G401 (cell line): ENCODE data around the gene PCDHGB3. TPM values are rescaled to one million over a fixed set of nuclear protein-coding genes. Genes with fewer than 3 reads are reported as not detected.
"Not testable (repeated sequence)": the region's sequence is repeated elsewhere in the genome, so short reads cannot be mapped to it uniquely, and the experiment has no call there.

Experiments
- DNase-seq: peaks from one replicate; pipeline ENCODE4 v3.0.0-alpha.2; 2015; ENCODE audit warnings: low spot score
- in situ Hi-C: cut with HindIII; loops from 2 replicates; pipeline ENCODE4 v1.10.0; 2016; ENCODE audit warnings: low sequenced_read_pairs, mixed read lengths
- total RNA-seq: library from RNA; depleted of rRNA; stranded (reverse); fragments of >200 nt; shearing (Covaris generic); gene quantifications from 2 replicates; pipeline ENCODE4 v1.2.3, GENCODE V29; 2014

The PCDHGB3 gene
- total RNA-seq, 1 experiment from 2014 or later: not detected

DNA sequence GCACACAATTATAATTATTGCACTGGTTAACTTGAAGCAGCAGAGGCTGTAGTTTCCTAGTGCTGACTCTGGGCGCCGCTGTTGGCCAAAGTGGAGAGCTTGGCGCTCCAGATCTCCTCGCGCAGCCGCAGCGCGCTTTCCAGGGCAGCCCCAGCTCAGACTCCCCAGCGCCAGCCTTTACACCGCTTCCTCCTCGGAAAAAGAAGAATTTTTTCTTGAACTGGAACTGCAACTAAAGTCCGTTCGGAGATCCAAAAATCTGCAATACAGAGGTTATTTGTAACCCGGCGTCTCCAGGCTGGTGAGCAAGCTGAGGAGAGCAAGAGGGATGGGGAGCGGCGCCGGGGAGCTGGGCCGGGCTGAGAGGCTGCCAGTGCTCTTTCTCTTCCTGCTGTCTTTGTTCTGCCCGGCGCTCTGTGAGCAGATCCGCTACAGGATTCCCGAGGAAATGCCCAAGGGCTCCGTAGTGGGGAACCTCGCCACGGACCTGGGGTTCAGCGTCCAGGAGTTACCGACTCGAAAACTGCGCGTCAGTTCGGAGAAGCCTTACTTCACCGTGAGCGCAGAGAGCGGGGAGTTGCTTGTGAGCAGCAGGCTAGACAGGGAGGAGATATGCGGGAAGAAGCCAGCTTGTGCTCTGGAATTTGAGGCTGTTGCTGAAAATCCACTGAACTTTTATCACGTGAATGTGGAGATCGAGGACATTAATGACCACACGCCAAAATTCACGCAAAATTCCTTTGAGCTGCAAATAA lies 17.7 kb downstream of the PCDHGB3 start, which contains the start of gene PCDHGB4:
PCDHGB4 (plus strand) TSS at position 142 of the 755 bp plus-strand sequence; CDS start at position 329, 187 bp downstream.
- DNase-seq, in situ Hi-C loops: not testable (repeated sequence)

- in situ Hi-C loops: no loop called here
- DNase-seq: no peak
Measured at GRCh38 chr5:141388661-141389060, 18.6 kb downstream of the PCDHGB3 start.

DNA sequence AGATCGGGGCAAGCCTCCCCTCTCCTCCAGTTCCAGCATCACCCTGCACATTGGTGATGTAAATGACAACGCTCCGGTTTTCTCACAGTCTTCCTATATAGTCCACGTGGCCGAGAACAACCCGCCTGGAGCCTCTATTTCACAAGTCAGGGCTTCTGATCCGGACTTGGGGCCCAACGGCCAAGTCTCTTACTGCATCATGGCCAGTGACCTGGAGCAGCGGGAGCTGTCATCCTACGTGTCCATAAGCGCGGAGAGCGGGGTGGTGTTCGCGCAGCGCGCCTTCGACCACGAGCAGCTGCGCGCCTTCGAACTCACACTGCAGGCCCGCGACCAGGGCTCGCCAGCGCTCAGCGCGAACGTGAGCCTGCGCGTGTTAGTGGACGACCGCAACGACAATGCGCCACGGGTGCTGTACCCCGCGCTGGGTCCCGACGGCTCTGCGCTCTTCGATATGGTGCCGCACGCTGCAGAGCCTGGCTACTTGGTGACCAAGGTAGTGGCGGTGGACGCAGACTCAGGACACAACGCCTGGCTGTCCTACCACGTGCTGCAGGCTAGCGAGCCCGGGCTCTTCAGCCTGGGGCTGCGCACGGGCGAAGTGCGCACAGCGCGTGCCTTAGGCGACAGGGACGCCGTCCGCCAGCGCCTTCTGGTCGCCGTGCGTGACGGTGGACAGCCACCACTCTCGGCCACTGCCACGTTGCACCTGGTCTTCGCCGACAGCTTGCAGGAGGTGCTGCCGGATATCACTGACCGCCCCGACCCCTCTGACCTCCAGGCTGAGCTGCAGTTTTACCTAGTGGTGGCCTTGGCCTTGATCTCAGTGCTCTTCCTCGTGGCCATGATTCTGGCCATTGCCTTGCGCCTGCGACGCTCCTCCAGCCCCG lies 19.4 kb downstream of the PCDHGB3 start:
- DNase-seq: no peak
- in situ Hi-C loops: no loop called here

DNA sequence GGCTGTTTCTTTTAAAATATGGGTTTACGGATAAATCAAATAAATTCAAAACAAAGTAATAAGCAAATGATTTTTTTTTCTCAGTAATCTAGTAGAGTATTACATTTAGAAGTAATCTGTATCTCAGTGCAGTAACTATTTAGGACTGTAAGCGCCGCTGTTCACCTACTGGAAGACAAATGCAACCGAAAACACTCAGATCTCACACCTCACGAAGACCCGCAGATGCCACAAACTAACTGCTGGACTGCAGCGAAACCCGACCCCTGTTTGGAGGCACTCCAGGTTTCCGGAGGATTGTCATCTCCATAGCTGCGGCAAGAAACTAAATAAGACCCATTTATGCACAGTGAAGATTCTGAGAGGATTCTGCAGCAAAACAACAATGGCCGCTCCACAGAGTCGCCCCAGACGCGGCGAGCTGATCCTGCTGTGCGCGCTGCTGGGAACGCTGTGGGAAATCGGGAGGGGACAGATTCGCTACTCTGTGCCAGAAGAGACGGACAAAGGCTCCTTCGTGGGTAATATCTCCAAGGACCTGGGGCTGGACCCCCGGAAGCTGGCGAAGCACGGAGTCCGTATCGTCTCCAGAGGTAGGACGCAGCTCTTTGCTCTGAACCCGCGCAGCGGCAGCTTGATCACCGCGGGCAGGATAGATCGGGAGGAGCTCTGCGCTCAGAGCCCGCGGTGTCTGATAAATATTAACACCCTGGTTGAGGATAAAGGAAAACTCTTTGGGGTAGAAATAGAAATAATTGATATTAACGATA lies 22.6 kb downstream of the PCDHGB3 start, which contains the start of gene PCDHGA8:
PCDHGA8 (plus strand) TSS at position 205 of the 770 bp plus-strand sequence; CDS start at position 386, 181 bp downstream.
- in situ Hi-C loops: no loop called here
- DNase-seq: no peak

DNA sequence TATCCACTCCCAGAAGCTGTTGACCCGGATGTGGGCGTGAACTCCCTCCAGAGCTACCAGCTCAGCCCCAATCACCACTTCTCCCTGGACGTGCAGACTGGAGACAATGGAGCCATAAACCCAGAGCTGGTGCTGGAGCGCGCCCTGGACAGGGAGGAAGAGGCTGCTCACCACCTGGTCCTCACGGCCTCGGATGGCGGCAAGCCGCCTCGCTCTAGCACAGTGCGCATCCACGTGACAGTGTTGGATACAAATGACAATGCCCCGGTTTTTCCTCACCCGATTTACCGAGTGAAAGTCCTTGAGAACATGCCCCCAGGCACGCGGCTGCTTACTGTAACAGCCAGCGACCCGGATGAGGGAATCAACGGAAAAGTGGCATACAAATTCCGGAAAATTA lies 23.2 kb downstream of the PCDHGB3 start:
- no peak for DNase-seq
- in situ Hi-C loops: no loop called here

DNA sequence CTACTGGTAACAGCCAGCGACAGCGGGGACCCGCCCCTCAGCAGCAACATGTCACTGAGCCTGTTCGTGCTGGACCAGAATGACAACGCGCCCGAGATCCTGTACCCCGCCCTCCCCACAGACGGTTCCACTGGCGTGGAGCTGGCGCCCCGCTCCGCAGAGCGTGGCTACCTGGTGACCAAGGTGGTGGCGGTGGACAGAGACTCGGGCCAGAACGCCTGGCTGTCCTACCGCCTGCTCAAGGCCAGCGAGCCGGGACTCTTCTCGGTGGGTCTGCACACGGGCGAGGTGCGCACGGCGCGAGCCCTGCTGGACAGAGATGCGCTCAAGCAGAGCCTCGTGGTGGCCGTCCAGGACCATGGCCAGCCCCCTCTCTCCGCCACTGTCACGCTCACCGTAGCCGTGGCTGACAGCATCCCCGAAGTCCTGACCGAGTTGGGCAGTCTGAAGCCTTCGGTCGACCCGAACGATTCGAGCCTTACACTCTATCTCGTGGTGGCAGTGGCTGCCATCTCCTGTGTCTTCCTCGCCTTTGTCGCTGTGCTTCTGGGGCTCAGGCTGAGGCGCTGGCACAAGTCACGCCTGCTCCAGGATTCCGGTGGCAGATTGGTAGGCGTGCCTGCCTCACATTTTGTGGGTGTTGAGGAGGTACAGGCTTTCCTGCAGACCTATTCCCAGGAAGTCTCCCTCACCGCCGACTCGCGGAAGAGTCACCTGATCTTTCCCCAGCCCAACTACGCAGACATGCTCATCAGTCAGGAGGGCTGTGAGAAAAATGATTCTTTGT lies 24.6 kb downstream of the PCDHGB3 start:
- DNase-seq, in situ Hi-C loops: not testable (repeated sequence)

DNA sequence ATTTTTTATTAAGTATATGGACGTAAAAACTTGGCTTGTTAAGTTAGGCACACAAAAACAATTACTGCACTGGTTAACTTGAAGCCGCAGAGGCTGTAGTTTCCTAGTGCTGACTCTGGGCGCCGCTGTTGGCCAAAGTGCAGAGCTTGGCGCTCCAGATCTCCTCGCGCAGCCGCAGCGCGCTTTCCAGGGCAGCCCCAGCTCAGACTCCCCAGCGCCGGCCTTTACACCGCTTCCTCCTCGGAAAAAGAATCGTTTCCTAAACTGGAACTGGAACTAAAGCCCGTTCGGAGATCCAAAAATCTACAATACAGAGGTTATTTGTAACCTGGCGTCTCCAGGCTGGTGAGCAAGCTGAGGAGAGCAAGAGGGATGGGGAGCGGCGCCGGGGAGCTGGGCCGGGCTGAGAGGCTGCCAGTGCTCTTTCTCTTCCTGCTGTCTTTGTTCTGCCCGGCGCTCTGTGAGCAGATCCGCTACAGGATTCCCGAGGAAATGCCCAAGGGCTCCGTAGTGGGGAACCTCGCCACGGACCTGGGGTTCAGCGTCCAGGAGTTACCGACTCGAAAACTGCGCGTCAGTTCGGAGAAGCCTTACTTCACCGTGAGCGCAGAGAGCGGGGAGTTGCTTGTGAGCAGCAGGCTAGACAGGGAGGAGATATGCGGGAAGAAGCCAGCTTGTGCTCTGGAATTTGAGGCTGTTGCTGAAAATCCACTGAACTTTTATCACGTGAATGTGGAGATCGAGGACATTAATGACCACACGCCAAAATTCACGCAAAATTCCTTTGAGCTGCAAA lies 27.9 kb downstream of the PCDHGB3 start, which contains the start of gene PCDHGB5:
PCDHGB5 (plus strand) TSS at position 192 of the 796 bp plus-strand sequence; CDS start at position 373, 181 bp downstream.
- peak; percentile 5 for DNase-seq
- in situ Hi-C loops: not testable (repeated sequence)

- DNase-seq: no peak
- in situ Hi-C loops: no loop called here
Measured at GRCh38 chr5:141398608-141399007, 28.6 kb downstream of the PCDHGB3 start.

DNA sequence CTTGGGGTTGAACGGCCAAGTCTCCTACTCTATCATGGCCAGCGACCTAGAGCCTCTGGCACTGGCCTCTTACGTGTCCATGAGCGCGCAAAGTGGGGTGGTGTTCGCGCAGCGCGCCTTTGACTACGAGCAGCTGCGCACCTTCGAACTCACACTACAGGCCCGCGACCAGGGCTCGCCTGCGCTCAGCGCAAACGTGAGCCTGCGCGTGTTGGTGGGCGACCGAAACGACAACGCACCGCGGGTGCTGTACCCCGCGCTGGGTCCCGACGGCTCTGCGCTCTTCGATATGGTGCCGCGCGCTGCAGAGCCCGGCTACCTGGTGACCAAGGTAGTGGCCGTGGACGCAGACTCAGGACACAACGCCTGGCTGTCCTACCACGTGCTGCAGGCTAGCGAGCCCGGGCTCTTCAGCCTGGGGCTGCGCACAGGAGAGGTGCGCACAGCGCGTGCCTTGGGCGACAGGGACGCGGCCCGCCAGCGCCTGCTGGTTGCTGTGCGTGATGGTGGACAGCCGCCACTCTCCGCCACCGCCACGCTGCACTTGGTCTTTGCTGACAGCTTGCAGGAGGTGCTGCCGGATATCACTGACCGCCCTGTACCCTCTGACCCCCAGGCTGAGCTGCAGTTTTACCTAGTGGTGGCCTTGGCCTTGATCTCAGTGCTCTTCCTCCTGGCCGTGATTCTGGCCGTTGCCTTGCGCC lies 29.7 kb downstream of the PCDHGB3 start:
- no peak for DNase-seq
- in situ Hi-C loops: no loop called here

DNA sequence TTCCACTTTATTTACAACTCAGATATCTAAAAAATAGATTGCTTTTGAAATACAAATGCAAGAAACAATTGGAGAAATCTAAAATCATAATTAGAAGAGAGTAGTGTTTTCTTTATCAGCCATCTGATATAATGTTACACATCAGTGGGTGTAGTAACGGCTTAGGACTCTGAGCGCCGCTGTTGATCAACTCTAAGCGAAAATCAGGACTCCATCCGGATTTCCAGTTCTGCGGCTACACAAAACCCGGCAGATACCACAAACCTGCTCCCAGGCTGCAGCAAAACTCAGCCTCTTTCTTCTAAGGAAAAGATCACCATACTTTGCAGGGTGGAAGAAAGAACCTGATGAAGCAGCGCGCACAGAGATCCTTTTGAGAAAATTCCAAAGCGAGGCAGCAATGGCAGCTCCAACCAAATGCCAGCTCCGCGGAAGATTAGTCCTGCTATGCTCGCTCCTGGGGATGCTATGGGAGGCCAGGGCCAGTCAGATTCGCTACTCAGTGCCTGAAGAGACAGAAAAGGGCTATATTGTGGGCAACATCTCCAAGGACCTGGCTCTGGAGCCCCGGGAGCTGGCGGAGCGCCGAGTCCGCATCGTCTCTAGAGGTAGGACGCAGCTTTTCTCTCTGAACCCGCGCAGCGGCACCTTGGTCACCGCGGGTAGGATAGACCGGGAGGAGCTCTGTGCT lies 32.7 kb downstream of the PCDHGB3 start, which contains the start of gene PCDHGA9:
PCDHGA9 (plus strand) TSS at position 226 of the 691 bp plus-strand sequence; CDS start at position 401, 175 bp downstream.
- peak; percentile 37 for DNase-seq
- in situ Hi-C loops: no loop called here

DNA sequence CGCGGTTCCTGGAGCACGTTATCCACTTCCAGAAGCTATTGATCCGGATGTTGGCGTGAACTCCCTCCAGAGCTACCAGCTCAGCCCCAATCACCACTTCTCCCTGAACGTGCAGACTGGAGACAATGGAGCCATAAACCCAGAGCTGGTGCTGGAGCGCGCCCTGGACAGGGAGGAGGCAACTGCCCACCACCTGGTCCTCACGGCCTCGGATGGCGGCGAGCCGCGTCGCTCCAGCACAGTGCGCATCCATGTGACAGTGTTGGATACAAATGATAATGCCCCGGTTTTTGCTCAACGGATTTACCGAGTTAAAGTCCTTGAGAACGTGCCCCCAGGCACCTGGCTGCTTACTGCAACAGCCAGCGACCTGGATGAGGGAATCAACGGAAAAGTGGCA lies 33.3 kb downstream of the PCDHGB3 start:
- in situ Hi-C loops: no loop called here
- DNase-seq: no peak

- peak; percentile 9 for DNase-seq
- in situ Hi-C loops: not testable (repeated sequence)
Measured at GRCh38 chr5:141407790-141408505, 37.9 kb downstream of the PCDHGB3 start, which contains the start of gene PCDHGB6. TSS of gene PCDHGB6 (plus strand) at chr5:141408021. CDS start at chr5:141408203, 182 bp downstream.

DNA sequence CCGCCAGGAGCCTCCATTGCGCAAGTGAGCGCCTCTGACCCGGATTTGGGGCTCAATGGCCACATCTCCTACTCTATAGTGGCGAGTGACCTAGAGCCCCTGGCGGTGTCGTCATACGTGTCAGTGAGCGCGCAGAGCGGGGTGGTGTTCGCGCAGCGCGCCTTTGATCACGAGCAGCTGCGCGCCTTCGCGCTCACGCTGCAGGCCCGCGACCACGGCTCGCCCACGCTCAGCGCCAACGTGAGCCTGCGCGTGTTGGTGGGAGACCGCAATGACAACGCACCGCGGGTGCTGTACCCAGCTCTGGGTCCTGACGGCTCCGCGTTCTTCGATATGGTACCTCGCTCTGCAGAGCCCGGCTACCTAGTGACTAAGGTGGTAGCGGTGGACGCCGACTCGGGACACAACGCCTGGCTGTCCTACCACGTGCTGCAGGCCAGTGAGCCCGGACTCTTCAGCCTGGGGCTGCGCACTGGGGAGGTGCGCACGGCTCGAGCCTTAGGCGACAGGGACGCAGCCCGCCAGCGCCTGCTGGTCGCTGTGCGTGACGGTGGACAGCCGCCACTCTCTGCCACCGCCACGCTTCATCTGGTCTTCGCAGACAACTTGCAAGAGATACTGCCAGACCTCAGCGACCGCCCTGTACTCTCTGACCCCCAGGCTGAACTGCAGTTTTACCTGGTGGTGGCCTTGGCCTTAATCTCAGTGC lies 39.7 kb downstream of the PCDHGB3 start:
- in situ Hi-C loops: no loop called here
- no peak for DNase-seq

- in situ Hi-C loops: no loop called here
- DNase-seq: no peak
Measured at GRCh38 chr5:141411575-141411974, 41.5 kb downstream of the PCDHGB3 start.
